ENCODE results near the gene FBXO10. TPM values are rescaled to one million over a fixed set of nuclear protein-coding genes. Genes with fewer than 3 reads are reported as not detected.

The FBXO10 gene
- total RNA-seq, 1 donor from 2014 or later: 22.0 TPM

GRCh38 chr9:37622462-37622861 lies 46.3 kb upstream of the FBXO10 start:
- Mint-ChIP-seq H3K9me3 (ENCODE audit: low read depth) (no peaks in the 10 kb centered on the region), H3K27me3 (peaks cover 18% of the 10 kb centered on the region)

GRCh38 chr9:37621273-37622121 lies 45.3 kb upstream of the FBXO10 start:
- H3K4me1 Mint-ChIP-seq (ENCODE audit: low read depth): no peaks in the 10 kb centered on the region
- H3K27ac Mint-ChIP-seq: no peak overlapping the region
- TF ChIP-seq CTCF (IDR thresholded peaks at IDR 0.05; ENCODE audit: unreplicated experiment): no peak
- H3K27me3 Mint-ChIP-seq: peaks cover 18% of the 10 kb centered on the region
- no peaks in the 10 kb centered on the region for H3K36me3 Mint-ChIP-seq (ENCODE audit: insufficient read depth)
- H3K4me3 Mint-ChIP-seq (ENCODE audit: low read depth): no peak overlapping the region
- no peaks in the 10 kb centered on the region for H3K9me3 Mint-ChIP-seq (ENCODE audit: low read depth)
- no peak for DNase-seq (ENCODE audit: low spot score, unreplicated experiment)

More at GRCh38 chr9:37622462-37622861, 46.3 kb upstream of the FBXO10 start:
- no peak for DNase-seq (ENCODE audit: low spot score, unreplicated experiment)
- H3K36me3 Mint-ChIP-seq (ENCODE audit: insufficient read depth): no peaks in the 10 kb centered on the region
- H3K4me3 Mint-ChIP-seq (ENCODE audit: low read depth): no peak overlapping the region
- H3K27ac Mint-ChIP-seq: no peak overlapping the region
- no peaks in the 10 kb centered on the region for H3K4me1 Mint-ChIP-seq (ENCODE audit: low read depth)
- TF ChIP-seq CTCF (IDR thresholded peaks at IDR 0.05; ENCODE audit: unreplicated experiment): no peak

- no peaks in the 10 kb centered on the region for H3K36me3 Mint-ChIP-seq (ENCODE audit: insufficient read depth)
- H3K27me3 Mint-ChIP-seq: peaks cover 18% of the 10 kb centered on the region
- no peaks in the 10 kb centered on the region for H3K9me3 Mint-ChIP-seq (ENCODE audit: low read depth)
- TF ChIP-seq CTCF (IDR thresholded peaks at IDR 0.05; ENCODE audit: unreplicated experiment): no peak
- no peak overlapping the region for H3K27ac Mint-ChIP-seq
- H3K4me3 Mint-ChIP-seq (ENCODE audit: low read depth): no peak overlapping the region
- no peaks in the 10 kb centered on the region for H3K4me1 Mint-ChIP-seq (ENCODE audit: low read depth)
- no peak for DNase-seq (ENCODE audit: low spot score, unreplicated experiment)
These were observed 44.2 kb upstream of the FBXO10 start for GRCh38 chr9:37620396-37620795.

- TF ChIP-seq CTCF (IDR thresholded peaks at IDR 0.05; ENCODE audit: unreplicated experiment): no peak
- no peaks in the 10 kb centered on the region for H3K9me3 Mint-ChIP-seq (ENCODE audit: low read depth)
- H3K27ac Mint-ChIP-seq: no peak overlapping the region
- H3K4me3 Mint-ChIP-seq (ENCODE audit: low read depth): no peak overlapping the region
- DNase-seq (ENCODE audit: low spot score, unreplicated experiment): no peak
- no peaks in the 10 kb centered on the region for H3K4me1 Mint-ChIP-seq (ENCODE audit: low read depth)
- no peaks in the 10 kb centered on the region for H3K36me3 Mint-ChIP-seq (ENCODE audit: insufficient read depth)
- peaks cover 18% of the 10 kb centered on the region for H3K27me3 Mint-ChIP-seq
These were observed 43.6 kb upstream of the FBXO10 start for GRCh38 chr9:37619806-37620205.

GRCh38 chr9:37618817-37619216 lies 42.6 kb upstream of the FBXO10 start:
- Mint-ChIP-seq H3K4me3 (ENCODE audit: low read depth) (no peak overlapping the region), H3K4me1 (ENCODE audit: low read depth) (no peaks in the 10 kb centered on the region), H3K27ac (no peak overlapping the region), H3K36me3 (ENCODE audit: insufficient read depth) (no peaks in the 10 kb centered on the region), H3K27me3 (peaks cover 19% of the 10 kb centered on the region), H3K9me3 (ENCODE audit: low read depth) (no peaks in the 10 kb centered on the region)
- TF ChIP-seq CTCF (IDR thresholded peaks at IDR 0.05; ENCODE audit: unreplicated experiment): no peak
- no peak for DNase-seq (ENCODE audit: low spot score, unreplicated experiment)

Measured in progenitor cell of endocrine pancreas (in vitro differentiated cells).